GM18858 (cell line): Measurements from ENCODE around the gene VARS1.

ENCODE experiments used
- ATAC-seq: cut with Tn5 transposase; IDR thresholded peaks from one replicate; pipeline ENCODE4 v1.9.1; 2021; ENCODE audit not compliant: unreplicated experiment

Gene VARS1

DNA sequence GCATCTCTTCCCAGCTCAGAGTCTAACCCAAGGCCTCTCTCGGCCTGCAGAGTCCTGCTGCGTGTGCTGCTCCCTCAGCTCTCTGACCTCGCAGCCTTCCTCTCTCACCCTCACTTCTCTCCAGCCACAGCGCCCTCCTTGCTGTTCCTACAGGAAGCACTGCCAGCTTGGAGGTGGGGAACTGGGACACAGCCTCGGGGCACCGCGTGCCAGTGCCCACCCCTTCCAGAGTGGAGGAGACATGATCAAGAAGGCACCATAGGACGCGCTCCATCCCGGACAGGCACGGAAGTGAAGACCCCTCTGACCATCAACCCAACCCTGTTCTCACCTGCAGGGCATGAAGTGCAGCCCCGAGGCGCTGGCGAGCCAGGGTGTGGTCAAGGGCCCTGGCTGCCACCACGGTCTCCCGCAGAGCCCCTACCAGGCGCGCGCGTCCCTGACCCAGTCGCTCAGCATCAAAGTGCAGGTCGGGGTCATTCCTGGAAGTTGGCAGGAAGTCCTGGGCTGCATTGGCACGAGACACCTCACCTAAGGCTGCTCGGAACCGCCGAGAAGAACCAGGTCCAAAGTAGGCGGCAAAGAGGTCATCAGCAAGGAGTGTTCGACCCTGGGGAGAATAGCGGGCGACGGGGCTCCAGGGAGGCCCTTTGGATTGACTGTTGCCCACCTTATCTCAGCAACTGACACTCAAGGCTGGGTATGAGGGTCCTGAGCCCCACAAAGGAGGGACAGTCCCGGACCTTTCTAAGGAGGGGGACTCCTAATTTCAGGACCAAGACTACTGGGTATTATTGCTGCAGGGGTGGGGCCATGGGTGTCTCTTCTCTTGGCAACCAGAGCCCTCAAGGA lies 19.7 kb downstream of the VARS1 start:
- ATAC-seq: no peak

DNA sequence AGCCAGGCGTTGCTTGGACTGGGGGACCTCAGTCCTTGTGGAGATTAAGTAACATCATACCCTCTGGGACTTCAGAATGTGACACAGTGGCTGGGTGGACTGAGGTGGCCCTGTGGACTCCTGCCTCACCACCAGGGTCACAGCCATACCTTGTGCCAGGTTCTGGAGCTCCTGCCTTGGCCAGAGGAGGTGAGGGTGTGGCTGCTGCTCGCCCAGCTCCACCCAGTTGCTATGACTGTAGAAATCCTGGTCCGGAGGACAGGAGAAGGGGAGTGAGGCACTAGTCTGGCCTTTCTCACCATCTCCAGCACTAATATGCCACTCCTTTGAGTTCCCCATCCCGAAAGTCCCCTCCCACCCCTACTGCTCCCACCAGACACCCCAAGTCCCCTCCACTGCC lies 20.4 kb downstream of the VARS1 start:
- no peak for ATAC-seq

DNA sequence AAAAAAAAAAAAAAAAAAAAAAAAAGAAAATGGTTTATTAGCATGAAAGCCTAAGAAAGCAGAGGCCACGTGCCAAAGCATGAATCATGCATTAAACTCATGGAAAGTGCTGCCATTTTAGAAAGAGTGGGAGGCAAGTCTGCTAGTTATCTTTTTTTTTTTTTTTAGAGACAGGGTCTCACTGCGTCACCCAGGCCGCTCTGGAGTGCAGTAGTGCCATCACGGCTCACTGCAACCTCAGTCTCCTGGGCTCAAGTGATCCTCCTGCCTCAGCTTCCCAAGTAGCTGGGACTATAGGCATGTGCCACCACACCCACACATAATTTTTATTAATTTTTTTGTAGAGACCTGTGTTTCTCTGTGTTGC lies 23.6 kb downstream of the VARS1 start:
- ATAC-seq: no peak

DNA sequence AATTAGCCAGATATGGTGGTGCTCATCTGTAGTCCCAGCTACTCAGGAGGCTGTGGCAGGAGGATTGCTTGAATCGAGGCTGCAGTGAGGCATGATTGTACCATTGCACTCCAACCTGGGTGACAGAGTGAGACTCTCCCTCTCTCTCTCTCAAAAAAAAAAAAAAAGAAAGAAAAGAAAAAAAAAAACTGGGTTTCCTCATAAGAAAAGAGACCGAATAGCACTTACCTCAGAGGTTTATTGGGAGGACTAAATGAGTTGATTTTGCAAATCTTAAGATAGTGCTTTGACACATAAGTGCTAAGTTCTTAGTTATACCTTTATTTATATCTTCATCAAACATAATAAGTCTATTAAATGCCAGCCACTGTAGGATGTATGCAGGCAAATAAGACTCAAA lies 24.7 kb downstream of the VARS1 start:
- ATAC-seq: no peak

DNA sequence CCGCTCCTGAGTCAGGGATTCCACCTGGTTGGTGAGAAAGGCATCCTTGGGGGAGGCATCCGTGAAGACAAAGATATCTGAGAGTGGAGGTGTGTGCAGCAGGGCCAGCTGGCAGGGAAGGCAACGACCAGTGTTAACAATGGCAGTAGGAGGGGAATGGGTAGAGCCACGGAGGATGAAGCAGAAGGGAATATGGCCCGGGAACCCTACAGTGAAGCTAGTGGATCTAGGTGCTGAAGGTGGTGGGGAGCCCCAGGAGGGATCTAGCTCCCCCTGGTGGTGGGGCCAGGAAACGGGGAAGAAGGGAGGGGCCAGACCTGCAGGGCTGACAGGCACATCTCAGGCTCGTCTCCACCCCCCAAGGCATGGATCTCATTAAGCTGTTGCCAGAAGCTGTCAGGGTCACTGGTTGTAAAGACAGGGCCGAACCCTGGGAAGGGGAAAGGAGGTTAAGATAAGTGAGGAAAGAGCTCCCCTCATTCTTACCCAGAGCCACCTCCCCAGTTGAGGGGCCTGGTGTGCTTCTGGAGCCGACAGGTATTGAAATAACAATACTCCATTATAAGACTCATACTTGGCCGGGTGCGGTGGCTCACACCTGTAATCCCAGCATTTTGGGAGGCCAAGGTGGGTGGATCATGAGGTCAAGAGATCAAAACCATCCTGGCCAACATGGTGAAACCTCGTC lies 25.7 kb downstream of the VARS1 start:
- ATAC-seq: no peak

DNA sequence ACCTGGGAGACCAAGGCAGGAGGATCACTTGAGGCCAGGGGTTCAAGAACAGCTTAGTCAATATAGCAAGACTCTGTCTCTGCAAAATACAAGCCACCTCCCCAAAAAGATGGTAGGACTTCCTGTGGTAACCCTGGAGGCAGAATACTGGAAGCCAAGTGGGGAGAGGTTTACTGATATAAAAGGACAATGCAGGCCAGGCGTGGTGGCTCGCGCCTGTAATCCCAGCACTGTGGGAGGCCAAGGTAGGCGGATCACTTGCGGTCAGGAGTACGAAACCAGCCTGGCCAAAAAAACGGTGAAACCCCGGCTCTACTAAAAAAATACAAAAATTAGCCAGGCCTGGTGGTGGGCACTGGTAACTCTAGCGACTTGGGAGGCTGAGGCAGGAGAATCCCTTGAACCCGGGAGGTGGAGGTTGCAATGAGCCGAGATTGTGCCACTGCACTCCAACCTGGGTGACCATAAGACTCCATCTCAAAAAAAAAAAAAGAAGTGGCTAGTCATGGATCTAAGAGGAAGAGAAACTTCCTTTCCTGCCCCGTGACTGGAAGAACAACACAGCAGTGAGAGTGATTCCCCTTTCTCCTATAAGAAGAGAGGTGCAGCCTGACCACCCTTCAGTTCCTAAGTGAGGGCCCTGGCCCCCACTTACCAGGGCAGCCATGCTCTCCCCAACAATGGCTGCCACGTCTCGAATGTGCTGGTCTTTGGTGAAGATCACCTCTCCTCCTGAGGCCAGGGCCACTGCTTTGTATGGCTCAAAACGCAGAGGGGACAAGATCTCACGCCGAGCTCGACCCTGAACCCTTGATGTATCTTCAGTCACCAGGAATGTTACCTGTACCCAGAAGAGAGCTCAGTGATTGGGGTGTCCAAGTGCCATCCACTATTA lies 26.9 kb downstream of the VARS1 start:
- ATAC-seq: no peak

DNA sequence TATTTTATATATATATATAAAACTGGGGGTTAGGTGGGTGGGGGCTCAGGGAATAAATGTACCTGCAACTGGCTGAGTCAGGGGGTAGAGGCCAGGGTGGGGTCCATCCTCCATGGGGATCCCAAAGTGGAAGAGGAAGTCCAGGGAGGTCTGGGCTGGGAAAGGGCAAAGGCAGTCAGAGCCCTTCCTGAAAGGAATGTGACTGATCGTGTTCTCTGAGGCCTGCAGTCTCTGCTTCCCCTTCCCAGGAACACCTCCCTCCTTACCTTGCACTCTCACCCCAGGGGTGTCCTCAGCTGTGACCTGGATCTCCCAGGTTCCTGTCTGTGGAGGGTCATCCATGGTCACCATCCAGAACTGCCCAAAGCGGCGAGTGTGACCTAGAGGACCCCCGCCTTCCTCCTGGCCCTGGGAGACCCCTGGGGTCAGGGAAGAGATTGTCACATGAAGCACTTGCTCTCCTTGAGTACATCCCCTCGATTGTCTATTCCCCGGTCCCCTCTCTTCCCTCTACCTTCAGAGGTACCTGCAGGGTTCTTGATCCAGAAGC lies 28.4 kb downstream of the VARS1 start:
- no peak for ATAC-seq

DNA sequence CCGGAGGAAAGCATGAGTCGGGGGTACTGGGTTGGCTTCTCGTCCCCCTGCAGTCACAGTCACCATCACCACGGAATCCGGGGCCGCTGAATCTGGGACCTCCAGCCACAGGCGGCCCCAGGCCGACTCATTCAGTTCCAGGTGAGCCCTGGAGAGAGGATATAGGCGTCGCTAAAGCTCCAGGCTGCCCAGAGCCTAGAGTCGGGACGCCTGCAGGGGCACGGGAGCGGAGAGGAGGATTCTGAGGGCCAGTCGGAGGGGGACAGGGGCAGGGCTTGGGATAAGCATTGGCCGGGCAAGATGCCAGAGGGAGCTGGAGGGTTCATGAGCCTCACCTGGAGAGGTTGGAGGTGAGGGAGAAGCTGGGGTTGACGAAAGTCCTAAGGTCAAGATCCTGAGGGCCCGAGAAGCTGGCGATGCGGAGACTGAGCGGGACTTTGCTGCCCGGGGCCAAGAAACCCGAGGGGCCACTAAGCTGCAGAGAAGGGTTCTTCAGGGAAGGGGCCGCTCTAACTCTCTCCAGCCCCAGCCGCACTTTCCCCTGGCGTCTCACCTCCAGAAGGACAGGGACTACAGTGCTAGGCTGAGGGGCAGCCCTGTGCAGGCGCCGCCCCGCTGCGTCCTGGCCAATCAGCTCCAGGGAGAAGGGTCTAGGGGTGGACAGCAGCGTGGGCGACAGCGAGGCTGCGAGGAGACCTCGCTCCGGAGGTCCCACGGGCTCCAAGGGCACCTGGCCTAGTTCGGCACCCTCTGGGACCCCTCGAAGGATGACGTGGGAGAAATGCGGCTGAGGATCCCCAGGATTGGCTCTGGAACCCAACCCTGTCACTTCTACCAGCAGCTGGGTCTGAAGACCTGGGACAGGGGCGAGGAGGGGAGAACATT lies 29.4 kb downstream of the VARS1 start:
- no peak for ATAC-seq

DNA sequence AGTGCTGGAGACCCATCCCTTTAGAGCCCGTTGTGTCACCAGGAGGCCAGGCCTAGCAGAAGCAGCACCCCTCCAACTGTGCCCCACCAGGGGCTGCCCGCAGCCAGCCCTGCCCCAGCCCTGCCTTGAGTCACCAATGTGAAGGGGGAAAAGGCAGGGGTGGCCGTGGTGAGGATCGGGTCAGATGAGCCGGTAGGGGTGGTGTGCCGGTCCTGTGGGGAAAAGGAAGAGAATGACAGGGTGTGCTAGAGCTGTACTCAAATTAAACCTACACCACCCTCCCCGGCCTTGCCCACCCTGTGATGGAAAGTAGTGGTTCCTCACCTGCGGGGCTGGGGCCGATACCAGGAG lies 30.0 kb downstream of the VARS1 start:
- no peak for ATAC-seq

DNA sequence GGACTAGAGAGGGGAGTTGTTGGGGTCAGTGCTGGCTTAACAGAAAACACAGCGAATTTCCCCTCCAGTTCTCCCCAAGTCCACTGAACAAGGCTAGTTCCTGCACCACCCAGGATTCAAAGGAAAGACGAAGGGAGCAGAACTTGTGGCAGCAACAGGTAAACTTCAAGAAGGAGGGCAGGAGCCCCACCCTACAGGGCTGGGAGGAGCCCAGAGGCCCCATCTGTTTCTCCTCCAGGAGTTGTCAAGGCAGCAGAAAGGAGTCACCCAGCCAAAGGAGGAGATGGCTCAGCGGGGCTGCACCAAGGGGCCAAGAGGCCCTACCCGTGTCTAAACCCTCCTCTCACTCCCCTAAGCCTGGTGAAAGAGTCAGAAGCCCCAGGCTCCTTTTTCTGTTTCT lies 31.4 kb downstream of the VARS1 start:
- no peak for ATAC-seq

DNA sequence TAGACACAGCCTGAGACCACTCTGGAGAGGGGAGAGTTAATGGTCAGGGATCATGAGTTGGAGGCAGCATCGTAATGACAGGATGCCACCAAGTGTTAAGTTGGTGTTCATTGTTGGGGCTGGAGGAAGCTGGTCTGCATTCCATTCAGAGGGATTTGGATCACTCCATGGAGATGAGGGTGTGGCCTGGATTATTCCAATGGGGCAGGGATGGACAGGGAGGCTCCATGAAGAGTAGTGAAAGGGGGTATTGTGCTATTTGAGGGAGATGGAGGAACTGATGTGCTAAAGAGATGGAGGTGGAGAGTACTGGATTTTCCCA lies 32.0 kb downstream of the VARS1 start:
- no peak for ATAC-seq

DNA sequence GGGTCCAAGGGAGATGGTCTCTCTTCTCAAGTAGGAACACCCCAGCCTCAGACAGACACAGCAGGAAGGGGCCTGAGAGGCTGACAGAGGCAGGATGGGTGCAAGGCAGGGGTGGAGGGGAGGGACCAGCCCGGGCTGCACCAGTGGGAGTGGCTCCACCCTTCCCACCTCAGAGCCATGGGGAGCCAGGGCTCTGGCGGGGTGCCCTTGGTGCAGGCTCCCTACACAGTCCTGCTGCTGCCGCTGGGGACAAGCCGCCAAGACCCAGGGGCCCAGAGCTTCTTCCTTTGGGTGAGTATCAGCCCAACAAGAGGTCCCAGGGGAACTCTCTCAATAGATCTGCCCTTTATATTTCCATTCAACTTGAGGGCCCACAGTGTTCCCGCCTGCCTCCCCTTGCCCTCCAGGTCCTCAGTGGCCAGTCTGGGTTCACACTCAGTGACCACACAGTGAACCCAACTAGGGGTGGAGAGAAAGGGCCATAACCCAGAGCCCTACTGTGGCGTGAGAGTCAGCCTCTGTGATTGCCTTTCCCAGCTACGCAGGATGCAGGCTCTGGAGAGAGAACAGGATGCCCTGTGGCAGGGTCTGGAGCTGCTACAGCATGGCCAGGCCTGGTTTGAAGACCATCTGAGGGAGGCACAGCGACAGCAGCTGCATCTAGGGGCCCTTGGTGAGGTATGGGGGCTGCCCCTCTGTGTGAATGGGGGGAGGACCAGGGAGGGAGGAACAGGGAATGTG lies 32.5 kb downstream of the VARS1 start:
- no peak for ATAC-seq

DNA sequence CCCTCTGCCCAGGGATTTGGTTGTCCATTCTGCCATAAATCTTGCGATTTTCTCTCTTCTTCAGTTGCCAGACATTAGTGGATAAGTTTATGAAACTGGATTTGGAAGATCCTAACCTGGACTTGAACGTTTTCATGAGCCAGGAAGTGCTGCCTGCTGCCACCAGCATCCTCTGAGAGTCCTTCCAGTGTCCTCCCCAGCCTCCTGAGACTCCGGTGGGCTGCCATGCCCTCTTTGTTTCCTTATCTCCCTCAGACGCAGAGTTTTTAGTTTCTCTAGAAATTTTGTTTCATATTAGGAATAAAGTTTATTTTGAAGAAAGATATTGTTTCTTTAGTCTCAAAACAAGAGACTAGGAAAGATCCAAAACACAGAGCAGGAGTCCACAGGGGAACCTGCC lies 33.2 kb downstream of the VARS1 start, which contains the start of gene SAPCD1:
Gene SAPCD1 (plus strand): TSS at position 301 of the 400 bp plus-strand sequence. CDS start 399 bp downstream, outside the sequence.
- no peak for ATAC-seq

DNA sequence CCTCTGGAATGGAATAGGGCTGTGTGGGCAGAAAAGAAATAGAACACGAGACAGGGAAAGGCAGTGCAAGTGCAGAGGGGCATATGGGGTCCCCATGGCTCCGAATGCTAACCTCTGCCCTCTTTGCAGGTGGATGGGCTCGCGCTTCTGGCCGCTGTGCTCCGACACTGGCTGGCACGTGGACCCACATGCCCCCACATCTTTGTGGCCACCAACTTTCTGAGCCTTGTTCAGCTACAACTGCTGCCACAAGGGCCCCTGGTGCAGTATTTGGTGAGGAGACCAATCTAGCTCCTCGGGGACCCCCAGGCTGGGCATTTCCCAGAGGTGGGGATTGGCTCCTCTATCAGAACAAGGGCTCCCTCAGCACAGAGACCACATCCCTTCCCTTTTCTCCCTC lies 34.2 kb downstream of the VARS1 start:
- no peak for ATAC-seq

DNA sequence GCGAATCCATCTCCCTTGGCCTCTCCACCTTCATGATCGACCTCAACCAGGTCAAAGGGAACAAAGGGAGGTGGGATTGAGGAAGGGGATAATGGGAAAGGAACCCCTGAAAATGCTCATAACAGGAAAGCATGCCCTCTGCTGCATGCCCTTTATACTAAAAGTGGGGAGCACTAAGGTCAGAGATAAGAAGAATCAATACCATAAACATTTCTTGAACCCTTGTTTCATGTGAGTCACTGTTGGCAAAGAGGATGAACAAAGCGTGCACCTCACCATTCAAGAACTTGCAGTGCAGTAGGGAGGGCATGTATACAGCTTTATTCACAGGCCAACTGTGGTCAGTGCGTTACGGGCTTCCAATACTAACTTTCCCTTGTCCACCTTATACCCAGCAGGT lies 34.8 kb downstream of the VARS1 start:
- no peak for ATAC-seq

DNA sequence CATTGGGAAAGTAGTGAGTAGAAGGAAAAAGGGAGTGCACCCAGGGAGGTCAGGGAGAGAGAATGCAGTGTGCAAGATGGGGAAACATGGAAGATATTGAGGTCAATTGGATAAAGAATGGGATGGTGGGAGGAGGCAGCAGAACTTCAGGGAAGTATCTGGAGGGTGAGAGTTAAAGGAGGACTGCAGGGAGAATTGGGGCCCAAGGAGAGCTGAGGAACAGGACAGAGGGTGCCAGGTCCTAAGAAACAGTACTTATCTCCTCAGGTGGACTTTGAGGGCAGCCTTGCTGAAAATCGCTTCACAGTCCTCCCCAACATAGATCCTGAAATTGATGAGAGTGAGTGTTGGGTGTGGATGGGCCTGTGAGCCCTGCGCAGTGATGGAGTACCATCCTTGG lies 37.3 kb downstream of the VARS1 start:
- ATAC-seq: no peak

DNA sequence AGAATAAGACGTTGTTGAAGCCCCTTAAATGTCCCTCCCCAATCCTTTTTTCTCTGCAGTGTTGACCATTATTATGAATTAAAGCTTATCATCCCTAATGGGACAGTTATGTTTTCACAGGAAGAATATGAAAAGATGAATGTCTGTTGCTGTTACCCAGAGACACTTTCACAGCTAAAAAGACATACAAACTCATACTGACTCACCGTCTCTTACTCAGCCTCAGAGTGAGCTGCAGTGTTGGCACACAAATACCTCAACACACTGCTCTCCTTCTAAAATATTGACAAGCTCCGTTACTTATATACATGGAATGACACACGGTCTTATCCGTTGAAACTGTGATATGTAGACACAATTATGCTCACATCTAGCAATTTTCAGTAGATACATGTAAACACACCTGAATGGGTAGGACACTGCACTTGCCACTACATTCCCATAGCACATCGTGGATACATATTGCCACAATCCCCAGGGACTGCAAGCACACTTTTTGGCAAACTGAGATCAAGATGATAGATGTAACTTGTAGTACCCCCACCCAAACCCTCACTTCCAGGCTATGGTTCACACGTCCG lies 42.7 kb downstream of the VARS1 start:
- ATAC-seq: no peak

DNA sequence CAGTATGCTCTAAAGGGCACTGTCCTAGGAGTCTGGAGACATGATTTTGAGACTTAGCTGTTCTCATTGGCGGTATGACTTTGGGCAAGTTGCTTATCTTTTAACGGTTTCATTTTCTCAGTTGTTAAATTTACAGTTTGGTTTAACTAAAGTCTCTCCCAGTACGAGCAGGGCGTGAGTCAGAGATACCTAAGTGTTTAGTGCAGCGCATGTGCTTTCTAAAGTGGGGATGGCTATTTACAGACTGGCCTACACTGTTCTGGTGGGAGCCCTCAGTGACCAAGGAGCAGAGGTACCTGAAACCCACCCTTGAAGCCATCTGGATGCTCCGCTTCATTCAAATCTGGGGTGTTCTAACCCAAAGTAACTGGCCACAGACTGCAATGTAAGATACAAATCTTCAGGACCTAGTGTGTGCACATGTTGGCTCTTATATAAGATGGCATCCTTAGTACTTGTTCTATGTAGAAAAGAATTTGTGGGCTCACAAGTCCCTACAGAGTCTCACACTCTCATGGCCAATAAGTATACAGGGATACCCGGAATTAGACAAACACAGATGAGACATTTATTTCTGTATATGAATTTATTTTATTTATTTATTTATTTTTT lies 45.0 kb downstream of the VARS1 start:
- no peak for ATAC-seq
